SHP77 (cell line): ENCODE measurements around the gene THAP5.

Source experiments
- DNase-seq, 2 experiments: peaks; one replicate each; lab custom pipeline; 2025; lab: John Stamatoyannopoulos, UW

The THAP5 gene

GRCh38 chr7:108569381-108570145 lies at the start of gene THAP5, which contains the start of gene DNAJB9:
Gene THAP5 (minus strand): TSS chr7:108569706. CDS start chr7:108569569, 137 bp downstream.
Gene DNAJB9 (plus strand): TSS chr7:108569874. CDS start chr7:108571727, 1,853 bp downstream.
- DNase-seq = peak; percentile 98 to 99

GRCh38 chr7:108618056-108618455 lies 48.5 kb upstream of the THAP5 start:
- DNase-seq = peak in 1 of 2 experiments; percentile 12

GRCh38 chr7:108614896-108615295 lies 45.4 kb upstream of the THAP5 start:
- DNase-seq = no peak

- DNase-seq = no peak
Observed at GRCh38 chr7:108613949-108614381, 44.5 kb upstream of the THAP5 start.

- DNase-seq = peak in 1 of 2 experiments; percentile 21
Observed at GRCh38 chr7:108613147-108613948, 43.8 kb upstream of the THAP5 start.

- no peak for DNase-seq
Observed at GRCh38 chr7:108611268-108611667, 41.8 kb upstream of the THAP5 start.

GRCh38 chr7:108609643-108610042 lies 40.1 kb upstream of the THAP5 start:
- DNase-seq = no peak

GRCh38 chr7:108605559-108606201 lies 36.2 kb upstream of the THAP5 start:
- DNase-seq = no peak

- DNase-seq = no peak
Observed at GRCh38 chr7:108604307-108605077, 35.0 kb upstream of the THAP5 start.

- no peak for DNase-seq
Observed at GRCh38 chr7:108603656-108604306, 34.3 kb upstream of the THAP5 start.

- DNase-seq = no peak
Observed at GRCh38 chr7:108600399-108600798, 30.9 kb upstream of the THAP5 start.

- no peak for DNase-seq
Observed at GRCh38 chr7:108598914-108599580, 29.5 kb upstream of the THAP5 start.

GRCh38 chr7:108598153-108598552 lies 28.6 kb upstream of the THAP5 start:
- DNase-seq = peak in 1 of 2 experiments; percentile 5

- no peak for DNase-seq
Observed at GRCh38 chr7:108596560-108596959, 27.1 kb upstream of the THAP5 start.

GRCh38 chr7:108592646-108593201 lies 23.2 kb upstream of the THAP5 start:
- peak; percentile 8 to 22 for DNase-seq

GRCh38 chr7:108590606-108591005 lies 21.1 kb upstream of the THAP5 start:
- DNase-seq = no peak

- DNase-seq = no peak
Observed at GRCh38 chr7:108589874-108590273, 20.4 kb upstream of the THAP5 start.

- no peak for DNase-seq
Observed at GRCh38 chr7:108589199-108589598, 19.7 kb upstream of the THAP5 start.

- DNase-seq = no peak
Observed at GRCh38 chr7:108586274-108586710, 16.8 kb upstream of the THAP5 start.

GRCh38 chr7:108585843-108586242 lies 16.3 kb upstream of the THAP5 start:
- no peak for DNase-seq
